SKM-1 treated with dmso at 0.1 percent for 144 hours (cell line): ENCODE data around the gene TMEM221.
"Not testable (repeated sequence)": the region's sequence is repeated elsewhere in the genome, so short reads cannot be mapped to it uniquely, and the experiment has no call there.

Experiments used
- DNase-seq: peaks from one replicate; lab custom pipeline; 2025; ENCODE audit not compliant: unreplicated experiment; lab: John Stamatoyannopoulos, UW

Gene TMEM221

GRCh38 chr19:17448131-17448967, at the start of gene TMEM221:
Gene TMEM221, minus strand, starts transcription at chr19:17448668. Its CDS starts 206 bp downstream, at chr19:17448462.
- peak; percentile 61 for DNase-seq

DNA sequence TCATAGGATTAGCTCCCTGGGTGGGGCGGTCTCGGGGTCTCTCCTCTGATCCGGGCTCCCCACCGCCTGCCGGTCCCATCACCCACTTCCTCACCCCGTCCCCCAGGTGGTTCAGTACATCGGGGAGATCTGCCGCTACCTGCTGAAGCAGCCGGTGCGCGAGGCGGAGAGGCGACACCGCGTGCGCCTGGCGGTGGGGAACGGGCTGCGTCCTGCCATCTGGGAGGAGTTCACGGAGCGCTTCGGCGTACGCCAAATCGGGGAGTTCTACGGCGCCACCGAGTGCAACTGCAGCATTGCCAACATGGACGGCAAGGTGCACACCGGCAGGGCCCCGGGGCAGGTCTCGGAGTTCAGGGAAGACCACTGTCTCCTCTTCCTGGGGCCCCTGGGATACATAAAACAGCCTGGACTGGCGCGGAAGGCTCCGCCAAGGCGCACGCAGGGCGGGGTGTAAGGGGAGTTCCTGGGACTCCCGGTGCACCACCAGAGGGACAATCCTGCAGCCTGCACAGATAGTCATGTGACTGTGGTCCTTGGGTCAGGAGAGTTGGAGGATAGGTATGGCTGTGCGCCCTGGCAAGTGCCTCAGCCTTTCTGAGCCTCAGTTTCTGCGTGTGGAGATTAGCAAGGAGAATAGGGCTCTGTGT, 48.8 kb upstream of the TMEM221 start:
- DNase-seq = no peak

- peak; percentile 86 for DNase-seq
These were observed 48.0 kb upstream of the TMEM221 start for GRCh38 chr19:17496337-17496997.

GRCh38 chr19:17495639-17496296, 47.3 kb upstream of the TMEM221 start:
- no peak for DNase-seq

DNA sequence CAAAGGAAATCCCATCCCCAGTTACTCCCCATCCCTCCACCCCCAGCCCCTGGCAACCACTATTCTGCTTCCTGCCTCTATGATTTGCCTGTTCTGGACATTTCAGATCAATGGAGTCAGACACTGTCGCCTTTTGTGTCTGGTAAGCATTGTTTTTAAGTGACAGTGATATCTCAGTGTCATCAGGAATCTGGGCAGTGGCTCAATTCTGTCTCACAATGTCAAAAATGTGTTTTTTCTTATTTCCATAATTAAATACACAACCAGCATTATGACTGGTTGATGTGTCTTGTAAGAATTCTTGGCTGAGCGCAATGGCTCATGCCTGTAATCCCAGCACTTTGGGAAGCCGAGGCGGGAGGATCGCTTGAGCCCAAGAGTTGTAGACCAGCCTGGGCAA, 42.8 kb upstream of the TMEM221 start:
- no peak for DNase-seq

- DNase-seq = no peak
These were observed 41.9 kb upstream of the TMEM221 start for GRCh38 chr19:17490411-17490810.

- no peak for DNase-seq
These were observed 41.0 kb upstream of the TMEM221 start for GRCh38 chr19:17489392-17490030.

DNA sequence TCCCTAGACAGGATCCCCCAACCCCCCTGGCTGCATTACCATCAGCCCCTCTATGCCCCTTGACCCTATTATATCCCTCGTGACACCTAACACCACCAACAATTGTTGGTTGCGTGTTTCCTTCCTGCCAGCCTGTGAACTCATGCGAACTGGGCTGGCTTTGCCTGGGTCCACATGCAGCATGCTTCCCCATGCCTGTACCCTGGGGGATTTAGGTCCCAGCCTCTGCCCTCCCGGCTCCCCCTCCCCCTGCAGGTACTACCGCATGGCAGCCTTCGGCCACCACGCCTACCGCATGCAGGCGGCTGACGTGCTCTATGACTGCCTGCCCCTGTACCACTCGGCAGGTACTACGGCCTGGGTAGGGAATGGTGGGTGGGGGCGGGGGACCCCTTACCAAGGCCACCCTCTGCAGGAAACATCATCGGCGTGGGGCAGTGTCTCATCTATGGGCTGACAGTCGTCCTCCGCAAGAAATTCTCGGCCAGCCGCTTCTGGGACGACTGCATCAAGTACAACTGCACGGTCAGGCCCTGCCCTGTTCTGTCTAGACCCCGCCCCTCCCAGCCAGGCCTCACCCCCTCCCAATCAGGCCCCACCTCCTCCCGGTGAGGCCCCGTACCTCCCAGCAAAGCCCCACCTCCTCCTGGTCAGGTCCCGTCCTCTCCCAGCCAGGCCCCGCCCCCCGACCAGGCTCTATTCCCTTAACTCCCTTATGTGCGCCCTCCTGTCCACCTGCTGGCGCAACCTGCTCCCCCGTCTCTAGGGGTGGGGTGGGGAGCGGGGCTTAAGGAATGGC, 40.3 kb upstream of the TMEM221 start:
- DNase-seq = no peak

DNA sequence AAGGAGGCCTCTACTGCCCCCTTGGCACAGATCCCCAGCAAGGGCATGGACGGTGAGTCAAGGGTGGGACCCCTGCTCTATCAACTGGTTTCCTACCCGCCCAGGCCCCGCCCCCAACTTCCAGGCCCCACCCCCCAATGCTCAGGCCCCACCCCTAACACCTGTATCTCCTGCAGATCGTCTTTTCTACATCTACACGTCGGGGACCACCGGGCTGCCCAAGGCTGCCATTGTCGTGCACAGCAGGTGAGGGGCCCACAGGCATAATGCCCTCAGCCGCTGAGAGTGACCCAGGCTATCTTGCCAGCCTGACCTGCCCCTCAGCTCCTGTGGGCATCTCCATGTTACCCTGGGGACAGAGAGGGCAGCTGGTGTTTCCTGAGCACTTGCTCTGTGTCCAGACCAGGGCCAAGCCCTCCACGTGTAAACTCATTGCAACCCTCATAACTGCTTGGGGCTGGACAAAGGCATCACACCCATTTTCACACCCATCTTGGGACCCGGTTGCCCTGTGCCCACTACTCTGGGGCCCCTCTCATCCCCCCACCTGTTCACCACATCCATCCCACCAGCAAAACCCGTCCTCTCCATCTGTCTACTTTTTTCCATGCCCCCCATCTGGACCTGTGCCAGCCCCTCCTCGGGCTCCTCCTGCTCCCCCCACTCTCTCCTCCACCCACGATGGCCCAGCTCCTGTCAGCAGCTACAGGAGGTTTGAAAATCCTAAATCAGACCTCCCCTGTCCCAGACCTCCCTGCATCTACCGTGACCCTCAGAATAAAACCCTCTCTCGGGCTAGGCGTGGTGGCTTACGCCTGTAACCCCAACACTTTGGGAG, 39.0 kb upstream of the TMEM221 start:
- DNase-seq = no peak

DNA sequence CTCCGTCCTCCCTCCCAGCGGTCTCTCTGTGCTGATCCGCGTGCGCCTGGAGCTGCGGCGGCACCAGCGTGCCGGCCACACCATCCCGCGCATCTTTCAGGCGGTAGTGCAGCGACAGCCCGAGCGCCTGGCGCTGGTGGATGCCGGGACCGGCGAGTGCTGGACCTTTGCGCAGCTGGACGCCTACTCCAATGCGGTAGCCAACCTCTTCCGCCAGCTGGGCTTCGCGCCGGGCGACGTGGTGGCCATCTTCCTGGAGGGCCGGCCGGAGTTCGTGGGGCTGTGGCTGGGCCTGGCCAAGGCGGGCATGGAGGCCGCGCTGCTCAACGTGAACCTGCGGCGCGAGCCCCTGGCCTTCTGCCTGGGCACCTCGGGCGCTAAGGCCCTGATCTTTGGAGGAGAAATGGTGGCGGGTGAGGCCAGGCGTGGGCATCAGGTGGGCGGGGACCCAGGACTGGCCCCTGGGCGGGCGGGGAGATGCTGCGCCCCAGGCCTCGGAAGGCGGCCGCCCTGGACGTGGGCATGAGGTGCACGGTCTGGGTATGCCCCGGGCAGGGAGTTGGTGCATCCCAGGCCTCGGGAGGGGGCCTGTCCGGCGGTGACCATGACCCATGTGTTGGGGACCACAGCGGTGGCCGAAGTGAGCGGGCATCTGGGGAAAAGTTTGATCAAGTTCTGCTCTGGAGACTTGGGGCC, 38.2 kb upstream of the TMEM221 start:
- no peak for DNase-seq

DNA sequence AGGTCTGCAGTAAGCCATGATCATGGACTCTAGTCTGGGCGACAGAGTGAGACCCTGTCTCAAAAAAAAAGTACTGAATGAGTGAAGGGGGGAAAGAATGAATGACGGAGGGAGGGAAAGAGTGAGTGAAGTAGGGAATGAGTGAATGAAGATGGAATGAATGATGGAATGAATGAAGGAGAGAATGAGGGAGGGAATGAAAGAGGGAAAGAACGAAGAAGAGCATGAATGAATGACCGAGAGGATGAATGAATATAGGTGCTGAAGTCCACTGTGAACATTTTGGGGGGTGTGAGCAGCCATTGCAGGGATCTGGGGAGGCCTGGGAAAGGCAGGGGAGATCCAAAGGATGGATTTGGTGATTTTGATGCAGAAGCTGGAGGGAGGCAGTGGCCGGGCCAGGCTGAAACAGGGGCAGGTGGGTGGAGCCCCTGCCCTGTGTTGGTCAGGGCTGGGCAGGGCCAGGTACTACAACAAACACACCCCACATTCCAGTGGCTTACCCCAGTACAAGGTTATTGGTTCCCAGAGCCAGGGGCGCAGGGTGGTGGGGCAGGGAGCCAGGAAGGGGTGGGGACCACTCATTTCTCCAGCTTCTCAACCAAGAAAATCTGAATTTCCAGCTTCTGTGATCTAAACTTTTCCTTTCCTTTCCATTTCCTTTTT, 36.2 kb upstream of the TMEM221 start:
- no peak for DNase-seq

DNA sequence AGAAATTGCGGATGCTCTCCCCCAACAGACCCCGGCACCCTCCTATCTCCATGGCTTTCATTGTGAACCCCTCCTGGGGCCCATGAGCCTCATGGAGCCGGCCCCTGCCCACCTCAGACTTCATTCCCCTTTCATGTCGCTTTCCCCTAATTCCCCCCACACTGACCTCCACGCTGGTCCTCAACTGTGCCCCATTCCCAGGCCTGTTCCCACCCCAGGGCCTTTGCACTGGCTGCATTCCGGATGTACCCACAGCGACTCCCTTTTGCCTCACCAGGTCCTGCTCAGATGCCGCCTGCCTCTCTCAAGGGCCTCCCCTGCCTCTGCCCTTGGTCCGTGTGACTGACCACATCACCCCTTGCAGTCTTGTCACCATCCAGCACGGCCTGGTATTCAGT, 35.1 kb upstream of the TMEM221 start:
- no peak for DNase-seq

GRCh38 chr19:17482877-17483604, 34.6 kb upstream of the TMEM221 start:
- DNase-seq = no peak

GRCh38 chr19:17481986-17482385, 33.5 kb upstream of the TMEM221 start:
- DNase-seq = no peak

DNA sequence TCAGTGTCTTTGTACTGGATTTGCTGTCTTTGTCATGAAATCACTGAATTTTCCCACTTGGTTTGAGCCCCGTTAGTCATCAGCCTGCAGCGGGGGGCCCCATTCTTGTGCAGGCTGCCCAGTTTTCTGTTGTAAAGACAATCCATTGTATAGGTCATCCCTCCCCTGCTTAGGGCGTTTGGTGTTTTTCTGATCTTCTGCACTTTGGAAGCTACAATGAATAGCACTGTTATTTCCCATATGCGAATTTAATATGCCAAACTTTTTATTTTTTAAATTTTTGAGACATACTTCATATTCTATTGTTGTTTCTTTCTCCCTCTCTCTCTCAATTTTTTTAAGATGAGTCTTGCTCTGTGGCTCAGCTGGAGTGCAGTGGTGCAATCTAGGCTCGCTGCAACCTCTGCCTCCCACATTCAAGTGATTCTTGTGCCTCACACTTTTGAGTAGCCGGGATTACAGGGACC, 30.9 kb upstream of the TMEM221 start:
- no peak for DNase-seq

GRCh38 chr19:17475541-17476115, 27.2 kb upstream of the TMEM221 start:
- peak; percentile 19 for DNase-seq

DNA sequence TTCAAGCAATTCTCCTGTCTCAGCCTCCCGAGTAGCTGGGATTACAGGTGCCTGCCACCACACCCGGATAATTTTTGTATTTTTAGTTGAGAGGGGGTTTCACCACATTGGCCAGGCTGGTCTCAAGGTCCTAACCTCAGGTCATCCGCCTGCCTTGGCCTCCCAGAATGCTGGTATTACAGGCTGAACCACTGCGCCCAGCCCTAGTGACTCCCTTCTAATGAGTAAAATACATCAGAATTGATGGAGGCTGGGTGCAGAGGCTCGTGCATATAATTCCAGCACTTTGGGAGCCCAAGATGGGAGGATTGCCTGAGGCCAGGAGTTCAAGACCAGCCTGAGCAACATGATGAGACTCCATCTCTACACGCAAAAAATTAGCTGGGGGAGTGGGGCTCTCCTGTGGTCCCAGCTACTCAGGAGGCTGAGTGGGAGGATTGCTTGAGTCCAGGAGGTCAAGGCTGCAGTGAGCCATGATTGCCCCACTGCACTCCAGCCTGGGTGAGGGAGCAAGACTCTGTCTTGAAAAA, 26.6 kb upstream of the TMEM221 start:
- DNase-seq = not testable (repeated sequence)
